H1 (cell line): ENCODE measurements around the gene EXOG. TPM values are rescaled to one million over a fixed set of nuclear protein-coding genes. Genes with fewer than 3 reads are reported as not detected.

Source experiments
- RBBP5 ChIP-seq: IDR thresholded peaks from 2 replicates; pipeline ENCODE4 v1.7.1; 2012; ENCODE audit warnings: low read depth, mild to moderate bottlenecking, inconsistent platforms, low read length, moderate library complexity, borderline replicate concordance
- polyA plus RNA-seq, 7 experiments: library from polyadenylated mRNA; depleted of rRNA in 3 of 7; stranded (reverse) in 5 of 7; unstranded in 2 of 7; fragments of >200 nt in 5 of 7; fragments of 200-250 nt in 2 of 7; gene quantifications; 1 replicate in 5 of 7; 2 replicates in 1 of 7; 4 replicates in 1 of 7; pipeline versions ENCODE4 v1.2.1 to v1.2.3, GENCODE V29; 2011 to 2013; ENCODE audit warnings: missing spikeins in 2 of 7, mixed read lengths in 2 of 7
- total RNA-seq: library from RNA; stranded (reverse); fragmentation: NEBNext Ultra II Directional; extraction: Animal tissue kit (Norgen Biotek cat#: 25700); gene quantifications from 2 replicates; pipeline ENCODE4 v1.2.1, GENCODE V29; 2021
- TF ChIP-seq, protein P1 (sequence below): IDR thresholded peaks from 2 replicates; pipeline ENCODE4 v1.6.1; 2012; ENCODE audit warnings: inconsistent platforms

Gene EXOG
- total and polyA plus RNA-seq, 2 of the 8 experiments (the other 6 are each of a cell fraction or from before 2014, with no cell fraction given) = 7.2 to 12.9 TPM

DNA sequence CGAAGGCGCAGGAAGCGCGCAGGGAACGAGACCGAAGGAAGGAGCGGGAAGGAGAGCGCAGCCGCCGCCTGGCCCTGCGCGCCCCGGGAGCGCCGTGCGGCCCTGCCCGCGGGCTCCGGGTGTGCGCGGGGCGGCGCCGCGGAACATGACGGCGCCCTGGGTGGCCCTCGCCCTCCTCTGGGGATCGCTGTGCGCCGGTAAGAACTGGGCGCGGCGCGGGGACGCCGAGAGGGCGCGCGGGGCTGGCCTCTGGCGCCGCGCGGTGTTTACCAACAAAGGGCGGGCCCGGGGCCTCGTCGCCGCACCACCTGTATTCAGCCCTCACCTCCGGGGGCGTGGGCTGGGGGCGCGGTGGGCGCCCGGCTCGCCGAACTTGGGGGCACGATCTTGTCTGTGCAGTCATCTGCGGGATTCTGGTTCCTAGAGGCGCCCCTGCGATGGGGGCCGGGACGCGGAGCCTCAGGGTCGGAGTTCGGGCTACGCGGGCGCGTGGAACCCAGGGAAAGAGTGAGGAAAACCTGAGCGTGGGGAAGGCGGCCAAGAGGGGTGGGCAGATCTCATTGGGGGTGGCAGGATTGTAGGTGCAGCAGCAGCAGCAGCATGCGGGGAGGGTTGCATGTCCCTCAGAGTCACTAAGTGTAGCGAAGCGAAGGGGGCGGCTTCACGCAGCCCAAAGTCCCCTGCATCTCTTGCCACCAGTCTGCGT lies 41.8 kb upstream of the EXOG start (continued):
- TF ChIP-seq, protein P1, sequence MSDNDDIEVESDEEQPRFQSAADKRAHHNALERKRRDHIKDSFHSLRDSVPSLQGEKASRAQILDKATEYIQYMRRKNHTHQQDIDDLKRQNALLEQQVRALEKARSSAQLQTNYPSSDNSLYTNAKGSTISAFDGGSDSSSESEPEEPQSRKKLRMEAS = peak; percentile 12; the same call in 1 of the 2 replicates
- 0 out of 2 replicates have a peak, but pooled peaks have one; percentile 43 for TF ChIP-seq RBBP5
